ENCODE measurements around the gene ZNF768. TPM values are rescaled to one million over a fixed set of nuclear protein-coding genes. Genes with fewer than 3 reads are reported as not detected.

ZNF768 gene
- total and polyA plus RNA-seq, 2 of the 13 experiments (the other 11 are each of a cell fraction or from before 2014, with no cell fraction given), result 26.7 to 34.4 TPM

- TF ChIP-seq NFAT5 (CRISPR knock-in tag; IDR thresholded peaks at IDR 0.05) (no peak; the same call in 1 of the 2 replicates), MYNN (CRISPR knock-in tag; IDR thresholded peaks at IDR 0.05; ENCODE audit: low read depth) (no peak; the same call in none of the 2 replicates), RBAK (CRISPR knock-in tag; IDR thresholded peaks at IDR 0.05) (peak; percentile 73; the same call in 1 of the 2 replicates), ZNF773 (CRISPR knock-in tag; IDR thresholded peaks at IDR 0.05; ENCODE audit: borderline replicate concordance) (no peak), ESRRA (CRISPR knock-in tag; IDR thresholded peaks at IDR 0.05; ENCODE audit: low read depth) (peak; percentile 76), ZNF550 (CRISPR knock-in tag; IDR thresholded peaks at IDR 0.05; ENCODE audit: borderline replicate concordance) (no peak), ZNF614 (CRISPR knock-in tag; IDR thresholded peaks at IDR 0.05; ENCODE audit: borderline replicate concordance) (peak; percentile 65), ARID5B (CRISPR knock-in tag; IDR thresholded peaks at IDR 0.05) (no peak; the same call in none of the 2 replicates), DPF2 (CRISPR knock-in tag; IDR thresholded peaks at IDR 0.05; ENCODE audit: borderline replicate concordance, low read depth) (no peak), HNRNPUL1 (IDR thresholded peaks at IDR 0.05; ENCODE audit: low read depth, low read length) (no peak), AHDC1 (CRISPR knock-in tag; IDR thresholded peaks at IDR 0.05; ENCODE audit: borderline replicate concordance) (no peak; the same call in 1 of the 2 replicates)
These were observed 8.2 kb upstream of the ZNF768 start, which contains the start of gene ZNF747 (continued) for GRCh38 chr16:30534368-30535105.

All from HepG2 (cell line).